Measurements from ENCODE around the gene CEP152.

- TF ChIP-seq GATA3 (IDR thresholded peaks at IDR 0.05; ENCODE audit: low read depth, low read length), result no peak
- TF ChIP-seq GATA2 (IDR thresholded peaks at IDR 0.05; ENCODE audit: low read depth, low read length), result no peak
Observed at GRCh38 chr15:48748535-48748934, 62.3 kb downstream of the CEP152 start.
